Keratinocyte (primary cell): ENCODE data around the gene MYBPC2.

Source experiments
- EZH2 ChIP-seq: IDR thresholded peaks from one replicate; pipeline ENCODE4 v1.6.1; 2012; ENCODE audit warnings: inconsistent platforms, mild to moderate bottlenecking, low read length, moderate library complexity
- TF ChIP-seq, protein P1 (sequence below), 3 experiments: IDR thresholded peaks in 1 of 3; conservative IDR thresholded peaks in 1 of 3; optimal IDR thresholded peaks in 1 of 3; 2 replicates in 2 of 3; 3 replicates in 1 of 3; pipeline versions ENCODE3 to v1.5.1; 2011; ENCODE audit warnings: low read length in 3 of 3, mild to moderate bottlenecking in 3 of 3, moderate library complexity in 2 of 3, control low read depth in 1 of 3, inconsistent platforms in 1 of 3; ENCODE audit not compliant: insufficient read depth in 2 of 3; ENCODE audit errors: extremely low read depth in 1 of 3

DNA sequence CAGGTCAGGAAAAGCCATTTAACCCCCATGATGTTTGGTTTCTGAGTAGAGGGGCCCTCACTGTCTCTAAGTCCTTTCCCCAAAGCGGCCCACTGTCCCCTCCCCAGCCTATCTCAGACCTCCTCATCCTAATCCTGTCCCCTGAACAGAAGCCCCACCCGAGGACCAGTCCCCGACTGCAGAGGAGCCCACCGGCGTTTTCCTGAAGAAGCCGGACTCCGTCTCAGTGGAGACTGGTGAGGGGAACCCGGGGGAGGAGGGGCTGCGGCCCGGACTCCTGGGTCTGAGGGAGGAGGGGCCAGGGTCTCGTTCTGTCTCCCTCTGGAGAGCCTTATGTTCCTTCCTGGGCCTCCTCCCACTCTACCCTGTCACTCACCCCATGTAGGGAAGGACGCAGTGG is 2.9 kb downstream of the MYBPC2 start:
- TF ChIP-seq, protein P1, sequence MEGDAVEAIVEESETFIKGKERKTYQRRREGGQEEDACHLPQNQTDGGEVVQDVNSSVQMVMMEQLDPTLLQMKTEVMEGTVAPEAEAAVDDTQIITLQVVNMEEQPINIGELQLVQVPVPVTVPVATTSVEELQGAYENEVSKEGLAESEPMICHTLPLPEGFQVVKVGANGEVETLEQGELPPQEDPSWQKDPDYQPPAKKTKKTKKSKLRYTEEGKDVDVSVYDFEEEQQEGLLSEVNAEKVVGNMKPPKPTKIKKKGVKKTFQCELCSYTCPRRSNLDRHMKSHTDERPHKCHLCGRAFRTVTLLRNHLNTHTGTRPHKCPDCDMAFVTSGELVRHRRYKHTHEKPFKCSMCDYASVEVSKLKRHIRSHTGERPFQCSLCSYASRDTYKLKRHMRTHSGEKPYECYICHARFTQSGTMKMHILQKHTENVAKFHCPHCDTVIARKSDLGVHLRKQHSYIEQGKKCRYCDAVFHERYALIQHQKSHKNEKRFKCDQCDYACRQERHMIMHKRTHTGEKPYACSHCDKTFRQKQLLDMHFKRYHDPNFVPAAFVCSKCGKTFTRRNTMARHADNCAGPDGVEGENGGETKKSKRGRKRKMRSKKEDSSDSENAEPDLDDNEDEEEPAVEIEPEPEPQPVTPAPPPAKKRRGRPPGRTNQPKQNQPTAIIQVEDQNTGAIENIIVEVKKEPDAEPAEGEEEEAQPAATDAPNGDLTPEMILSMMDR (optimal IDR thresholded peaks at IDR 0.05 in 1 of 3, IDR thresholded peaks at IDR 0.05 in 1 of 3, conservative IDR thresholded peaks at IDR 0.05 in 1 of 3; ENCODE audit: extremely low read depth in 1 of 3, insufficient read depth in 2 of 3, low read length in 3 of 3) = no peak
- TF ChIP-seq EZH2 = no peak
